Liver (tissue), 9 donors: ENCODE measurements around the gene PPP1R3D. TPM values are rescaled to one million over a fixed set of nuclear protein-coding genes. Genes with fewer than 3 reads are reported as not detected.

Experiments
- DNase-seq: peaks from one replicate; pipeline ENCODE4 v3.0.0-alpha.2; 2017; ENCODE audit warnings: low spot score
- H3K27ac ChIP-seq, 2 donors: one replicate each; pipeline ENCODE4 v1.7.0; 2013; ENCODE audit warnings: inconsistent platforms in 2 of 2, low read length in 2 of 2, control low read depth in 1 of 2, low read depth in 1 of 2, mild to moderate bottlenecking in 1 of 2
- H3K27me3 ChIP-seq, 4 donors: one replicate each; pipeline versions ENCODE4 v1.6.1 to v1.7.0; 2013; ENCODE audit warnings: low read length in 3 of 4, inconsistent platforms in 1 of 4, mild to moderate bottlenecking in 1 of 4, moderate library complexity in 1 of 4; ENCODE audit not compliant: control insufficient read depth in 4 of 4, insufficient read depth in 4 of 4
- H3K36me3 ChIP-seq, 4 donors: one replicate each; pipeline versions ENCODE4 v1.6.1 to v1.7.0; 2013; ENCODE audit warnings: low read length in 3 of 4, mild to moderate bottlenecking in 3 of 4, low read depth in 1 of 4, moderate library complexity in 1 of 4; ENCODE audit not compliant: control insufficient read depth in 4 of 4, insufficient read depth in 3 of 4
- H3K4me1 ChIP-seq, 4 donors: one replicate each; pipeline versions ENCODE4 v1.6.1 to v1.7.0; 2013; ENCODE audit warnings: low read length in 3 of 4, mild to moderate bottlenecking in 3 of 4, moderate library complexity in 1 of 4; ENCODE audit not compliant: control insufficient read depth in 4 of 4, insufficient read depth in 4 of 4
- H3K4me3 ChIP-seq, 3 donors: one replicate each; pipeline versions ENCODE4 v1.6.1 to v1.7.0; 2013; ENCODE audit warnings: low read length in 3 of 3, control low read depth in 1 of 3, low read depth in 1 of 3, mild to moderate bottlenecking in 1 of 3
- H3K9ac ChIP-seq, 2 donors: one replicate each; pipeline ENCODE4 v1.7.0; 2013; ENCODE audit warnings: low read length in 2 of 2, mild to moderate bottlenecking in 2 of 2, moderate library complexity in 2 of 2, control low read depth in 1 of 2, low read depth in 1 of 2
- H3K9me3 ChIP-seq, 4 donors: one replicate each; pipeline versions ENCODE4 v1.6.1 to v1.7.0; 2013; ENCODE audit warnings: low read length in 3 of 4; ENCODE audit not compliant: control insufficient read depth in 4 of 4
- EGR1 ChIP-seq, 2 donors: IDR thresholded peaks; 2 replicates each; pipeline ENCODE4 v1.6.1; 2016 to 2018; ENCODE audit warnings: antibody characterized with exemption in 2 of 2, low read depth in 2 of 2
- FOXA1 ChIP-seq: IDR thresholded peaks from 2 replicates; pipeline ENCODE4 v1.6.1; 2016; ENCODE audit warnings: antibody characterized with exemption
- FOXA2 ChIP-seq: IDR thresholded peaks from 2 replicates; pipeline ENCODE4 v1.6.1; 2016; ENCODE audit warnings: antibody characterized with exemption
- GABPA ChIP-seq, 2 donors: IDR thresholded peaks in 1 of 2; conservative IDR thresholded peaks in 1 of 2; 2 replicates each; pipeline ENCODE4 v1.6.1; 2016; ENCODE audit warnings: antibody characterized with exemption in 2 of 2, mild to moderate bottlenecking in 1 of 2, moderate library complexity in 1 of 2
- HNF4A ChIP-seq, 2 donors: conservative IDR thresholded peaks; 2 replicates each; pipeline ENCODE4 v1.6.1; 2016; ENCODE audit warnings: antibody characterized with exemption in 2 of 2, mild to moderate bottlenecking in 2 of 2
- HNF4G ChIP-seq: IDR thresholded peaks from 2 replicates; pipeline ENCODE4 v1.6.1; 2016; ENCODE audit warnings: antibody characterized with exemption
- JUND ChIP-seq, 2 donors: IDR thresholded peaks; 2 replicates each; pipeline ENCODE4 v1.6.1; 2016; ENCODE audit warnings: antibody characterized with exemption in 2 of 2
- NR2F2 ChIP-seq: IDR thresholded peaks from 2 replicates; pipeline ENCODE4 v1.6.1; 2016; ENCODE audit warnings: antibody characterized with exemption
- RAD21 ChIP-seq, 2 donors: IDR thresholded peaks; 2 replicates each; pipeline ENCODE4 v1.6.1; 2016; ENCODE audit warnings: antibody characterized with exemption in 2 of 2, mild to moderate bottlenecking in 2 of 2
- RXRA ChIP-seq, 2 donors: IDR thresholded peaks; 2 replicates each; pipeline ENCODE4 v1.6.1; 2017 to 2018; ENCODE audit warnings: antibody characterized with exemption in 2 of 2, mild to moderate bottlenecking in 1 of 2
- SP1 ChIP-seq: IDR thresholded peaks from 2 replicates; pipeline ENCODE4 v1.6.1; 2018; ENCODE audit warnings: antibody characterized with exemption, mild to moderate bottlenecking
- TAF1 ChIP-seq: conservative IDR thresholded peaks from 2 replicates; pipeline ENCODE4 v1.6.1; 2016; ENCODE audit warnings: antibody characterized with exemption, mild to moderate bottlenecking
- YY1 ChIP-seq: IDR thresholded peaks from 2 replicates; pipeline ENCODE4 v1.6.1; 2016; ENCODE audit warnings: antibody characterized with exemption, mild to moderate bottlenecking
- WGBS: extraction: QIAGEN DNeasy Blood & Tissue Kit; methylation state at CpG from one replicate; pipeline ENCODE4 v1.1.7; 2013; 5-methylcytosine and 5-hydroxymethylcytosine counted together
- polyA plus RNA-seq, 2 donors: library from polyadenylated mRNA; stranded (reverse) in 1 of 2; unstranded in 1 of 2; fragments of 200-250 nt in 1 of 2; fragments of >200 nt in 1 of 2; fragmentation: Nextera tagmentation in 1 of 2; extraction: Ambion mirVana in 1 of 2; gene quantifications; one replicate each; pipeline versions ENCODE4 v1.2.1 to v1.2.3, GENCODE V29; 2013 to 2015
- total RNA-seq, 2 donors: library from RNA; depleted of rRNA; stranded (reverse); fragments of >200 nt; gene quantifications; one replicate each; pipeline ENCODE4 v1.2.3, GENCODE V29; 2014
- TF ChIP-seq, protein P1 (sequence below): fragments of 150-350 bp; IDR thresholded peaks from 2 replicates; pipeline ENCODE4 v1.5.1; 2017; ENCODE audit warnings: improper control_type of control experiment, low read depth, low read length; ENCODE audit not compliant: missing input control
- TF ChIP-seq, protein P2 (sequence below): IDR thresholded peaks from 2 replicates; pipeline ENCODE4 v1.6.1; 2016; ENCODE audit warnings: antibody characterized with exemption
- TF ChIP-seq, protein P3 (sequence below): IDR thresholded peaks from 2 replicates; pipeline ENCODE4 v1.6.1; 2016; ENCODE audit warnings: antibody characterized with exemption
- TF ChIP-seq, protein P4 (sequence below): IDR thresholded peaks from 2 replicates; pipeline ENCODE4 v1.6.1; 2016; ENCODE audit warnings: antibody characterized with exemption
- TF ChIP-seq, protein P5 (sequence below): IDR thresholded peaks from 2 replicates; pipeline ENCODE4 v1.6.1; 2016; ENCODE audit warnings: antibody characterized with exemption, mild to moderate bottlenecking
- donor health status: healthy.
- donor health status: healthy.
- donor health status: healthy.
- donor health status: healthy.
- donor health status: healthy.

PPP1R3D gene
- total and polyA plus RNA-seq, 4 donors = 0.28 to 2.2 (median 1.0) TPM

DNA sequence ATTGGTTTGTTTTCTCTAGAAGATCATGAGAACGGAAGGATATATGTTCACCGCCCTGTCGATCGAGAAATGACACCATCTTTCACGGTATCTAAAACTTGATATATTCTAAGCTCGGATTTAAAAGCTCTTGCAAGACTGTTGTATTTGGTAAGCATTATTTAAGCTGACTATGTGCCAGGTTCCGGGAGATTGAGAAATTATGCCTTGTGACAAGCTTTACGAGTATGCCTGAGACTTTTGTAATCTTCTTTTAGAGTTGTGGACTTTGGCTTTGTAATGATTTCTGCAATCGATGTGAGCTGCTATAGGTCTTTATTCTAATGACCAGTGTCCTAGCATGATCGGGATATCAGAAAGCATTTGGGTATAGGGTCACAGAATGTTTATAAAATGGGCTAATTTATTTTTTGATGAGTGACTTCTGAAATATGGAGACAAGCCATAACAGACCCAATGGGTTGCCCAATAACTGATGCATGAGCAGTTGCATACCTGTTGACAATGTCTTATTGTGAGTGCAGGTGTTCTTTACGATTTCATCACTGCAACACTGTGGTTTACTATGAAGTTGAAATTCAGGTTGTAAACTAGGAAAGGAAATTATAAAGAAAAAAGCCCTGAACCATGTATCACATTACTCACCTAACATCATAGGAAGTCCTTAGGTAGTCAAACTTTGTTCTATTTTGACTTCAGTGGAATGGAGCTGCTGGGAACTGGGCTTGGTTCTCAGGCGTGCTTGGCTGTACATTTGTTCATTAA, 32.1 kb upstream of the PPP1R3D start:
- no peaks in the 10 kb centered on the region for H3K27me3 ChIP-seq
- 53% methylated on average over 12 of the region's 12 CpGs for WGBS
- no peak overlapping the region for H3K27ac ChIP-seq

More for the DNA sequence above, 32.1 kb upstream of the PPP1R3D start:
- H3K4me1 ChIP-seq = peaks cover 0 to 5% (median 0%) of the 10 kb centered on the region in 4 donors
- no peaks in the 10 kb centered on the region for H3K9me3 ChIP-seq
- no peak for DNase-seq
- no peak overlapping the region for H3K4me3 ChIP-seq
- no peaks in the 10 kb centered on the region for H3K36me3 ChIP-seq
- no peak overlapping the region for H3K9ac ChIP-seq
- TF ChIP-seq RAD21 (IDR thresholded peaks at IDR 0.05) (no peak), TAF1 (no peak), FOXA1 (no peak), HNF4A (conservative IDR thresholded peaks at IDR 0.05) (peak; percentile 79 to 81), NR2F2 (no peak), HNF4G (peak; percentile 41), FOXA2 (no peak), JUND (IDR thresholded peaks at IDR 0.05) (peak in 1 of 2 donors; percentile 40), RXRA (IDR thresholded peaks at IDR 0.05) (peak in 1 of 2 donors; percentile 66), YY1 (no peak), GABPA (IDR thresholded peaks at IDR 0.05 in 1 of 2, conservative IDR thresholded peaks at IDR 0.05 in 1 of 2) (peak in 1 of 2 donors; percentile 27), SP1 (no peak), EGR1 (IDR thresholded peaks at IDR 0.05; ENCODE audit: low read depth in 2 of 2) (no peak)
- TF ChIP-seq, protein P1, sequence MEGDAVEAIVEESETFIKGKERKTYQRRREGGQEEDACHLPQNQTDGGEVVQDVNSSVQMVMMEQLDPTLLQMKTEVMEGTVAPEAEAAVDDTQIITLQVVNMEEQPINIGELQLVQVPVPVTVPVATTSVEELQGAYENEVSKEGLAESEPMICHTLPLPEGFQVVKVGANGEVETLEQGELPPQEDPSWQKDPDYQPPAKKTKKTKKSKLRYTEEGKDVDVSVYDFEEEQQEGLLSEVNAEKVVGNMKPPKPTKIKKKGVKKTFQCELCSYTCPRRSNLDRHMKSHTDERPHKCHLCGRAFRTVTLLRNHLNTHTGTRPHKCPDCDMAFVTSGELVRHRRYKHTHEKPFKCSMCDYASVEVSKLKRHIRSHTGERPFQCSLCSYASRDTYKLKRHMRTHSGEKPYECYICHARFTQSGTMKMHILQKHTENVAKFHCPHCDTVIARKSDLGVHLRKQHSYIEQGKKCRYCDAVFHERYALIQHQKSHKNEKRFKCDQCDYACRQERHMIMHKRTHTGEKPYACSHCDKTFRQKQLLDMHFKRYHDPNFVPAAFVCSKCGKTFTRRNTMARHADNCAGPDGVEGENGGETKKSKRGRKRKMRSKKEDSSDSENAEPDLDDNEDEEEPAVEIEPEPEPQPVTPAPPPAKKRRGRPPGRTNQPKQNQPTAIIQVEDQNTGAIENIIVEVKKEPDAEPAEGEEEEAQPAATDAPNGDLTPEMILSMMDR = no peak
- TF ChIP-seq, protein P2, sequence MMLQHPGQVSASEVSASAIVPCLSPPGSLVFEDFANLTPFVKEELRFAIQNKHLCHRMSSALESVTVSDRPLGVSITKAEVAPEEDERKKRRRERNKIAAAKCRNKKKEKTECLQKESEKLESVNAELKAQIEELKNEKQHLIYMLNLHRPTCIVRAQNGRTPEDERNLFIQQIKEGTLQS = no peak
- TF ChIP-seq, protein P3, sequence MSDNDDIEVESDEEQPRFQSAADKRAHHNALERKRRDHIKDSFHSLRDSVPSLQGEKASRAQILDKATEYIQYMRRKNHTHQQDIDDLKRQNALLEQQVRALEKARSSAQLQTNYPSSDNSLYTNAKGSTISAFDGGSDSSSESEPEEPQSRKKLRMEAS = no peak
- TF ChIP-seq, protein P4, sequence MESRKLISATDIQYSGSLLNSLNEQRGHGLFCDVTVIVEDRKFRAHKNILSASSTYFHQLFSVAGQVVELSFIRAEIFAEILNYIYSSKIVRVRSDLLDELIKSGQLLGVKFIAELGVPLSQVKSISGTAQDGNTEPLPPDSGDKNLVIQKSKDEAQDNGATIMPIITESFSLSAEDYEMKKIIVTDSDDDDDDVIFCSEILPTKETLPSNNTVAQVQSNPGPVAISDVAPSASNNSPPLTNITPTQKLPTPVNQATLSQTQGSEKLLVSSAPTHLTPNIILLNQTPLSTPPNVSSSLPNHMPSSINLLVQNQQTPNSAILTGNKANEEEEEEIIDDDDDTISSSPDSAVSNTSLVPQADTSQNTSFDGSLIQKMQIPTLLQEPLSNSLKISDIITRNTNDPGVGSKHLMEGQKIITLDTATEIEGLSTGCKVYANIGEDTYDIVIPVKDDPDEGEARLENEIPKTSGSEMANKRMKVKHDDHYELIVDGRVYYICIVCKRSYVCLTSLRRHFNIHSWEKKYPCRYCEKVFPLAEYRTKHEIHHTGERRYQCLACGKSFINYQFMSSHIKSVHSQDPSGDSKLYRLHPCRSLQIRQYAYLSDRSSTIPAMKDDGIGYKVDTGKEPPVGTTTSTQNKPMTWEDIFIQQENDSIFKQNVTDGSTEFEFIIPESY = peak; percentile 25
- TF ChIP-seq, protein P5, sequence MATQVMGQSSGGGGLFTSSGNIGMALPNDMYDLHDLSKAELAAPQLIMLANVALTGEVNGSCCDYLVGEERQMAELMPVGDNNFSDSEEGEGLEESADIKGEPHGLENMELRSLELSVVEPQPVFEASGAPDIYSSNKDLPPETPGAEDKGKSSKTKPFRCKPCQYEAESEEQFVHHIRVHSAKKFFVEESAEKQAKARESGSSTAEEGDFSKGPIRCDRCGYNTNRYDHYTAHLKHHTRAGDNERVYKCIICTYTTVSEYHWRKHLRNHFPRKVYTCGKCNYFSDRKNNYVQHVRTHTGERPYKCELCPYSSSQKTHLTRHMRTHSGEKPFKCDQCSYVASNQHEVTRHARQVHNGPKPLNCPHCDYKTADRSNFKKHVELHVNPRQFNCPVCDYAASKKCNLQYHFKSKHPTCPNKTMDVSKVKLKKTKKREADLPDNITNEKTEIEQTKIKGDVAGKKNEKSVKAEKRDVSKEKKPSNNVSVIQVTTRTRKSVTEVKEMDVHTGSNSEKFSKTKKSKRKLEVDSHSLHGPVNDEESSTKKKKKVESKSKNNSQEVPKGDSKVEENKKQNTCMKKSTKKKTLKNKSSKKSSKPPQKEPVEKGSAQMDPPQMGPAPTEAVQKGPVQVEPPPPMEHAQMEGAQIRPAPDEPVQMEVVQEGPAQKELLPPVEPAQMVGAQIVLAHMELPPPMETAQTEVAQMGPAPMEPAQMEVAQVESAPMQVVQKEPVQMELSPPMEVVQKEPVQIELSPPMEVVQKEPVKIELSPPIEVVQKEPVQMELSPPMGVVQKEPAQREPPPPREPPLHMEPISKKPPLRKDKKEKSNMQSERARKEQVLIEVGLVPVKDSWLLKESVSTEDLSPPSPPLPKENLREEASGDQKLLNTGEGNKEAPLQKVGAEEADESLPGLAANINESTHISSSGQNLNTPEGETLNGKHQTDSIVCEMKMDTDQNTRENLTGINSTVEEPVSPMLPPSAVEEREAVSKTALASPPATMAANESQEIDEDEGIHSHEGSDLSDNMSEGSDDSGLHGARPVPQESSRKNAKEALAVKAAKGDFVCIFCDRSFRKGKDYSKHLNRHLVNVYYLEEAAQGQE = no peak
